Nephron progenitor cell (in vitro differentiated cells): ENCODE data around the gene CFAP251.

Source experiments
- DNase-seq: peaks from one replicate; pipeline ENCODE4 v3.0.0; 2021
- H3K27ac Mint-ChIP-seq: 2 replicates; pipeline ENCODE4 v1.8.0; 2021; ENCODE audit warnings: mild to moderate bottlenecking, moderate library complexity, mixed read lengths
- H3K27me3 Mint-ChIP-seq: 2 replicates; pipeline ENCODE4 v1.8.0; 2021; ENCODE audit warnings: mild to moderate bottlenecking, low read depth, mixed read lengths; ENCODE audit not compliant: poor library complexity
- H3K36me3 Mint-ChIP-seq: 2 replicates; pipeline ENCODE4 v1.8.0; 2021; ENCODE audit warnings: low read depth, mixed read lengths
- H3K4me1 Mint-ChIP-seq: 2 replicates; pipeline ENCODE4 v1.8.0; 2021; ENCODE audit warnings: mixed read lengths
- H3K4me3 Mint-ChIP-seq: 2 replicates; pipeline ENCODE4 v1.8.0; 2021; ENCODE audit warnings: mild to moderate bottlenecking, moderate library complexity, mixed read lengths
- H3K9me3 Mint-ChIP-seq: 2 replicates; pipeline ENCODE4 v1.8.0; 2021; ENCODE audit warnings: mild to moderate bottlenecking, moderate library complexity, mixed read lengths
- TF ChIP-seq, protein P1 (sequence below): fragments of 200-600 bp; sonication (generic); IDR thresholded peaks from 2 replicates; pipeline ENCODE4 v1.5.0; 2021; ENCODE audit warnings: antibody characterized with exemption

Gene CFAP251

DNA sequence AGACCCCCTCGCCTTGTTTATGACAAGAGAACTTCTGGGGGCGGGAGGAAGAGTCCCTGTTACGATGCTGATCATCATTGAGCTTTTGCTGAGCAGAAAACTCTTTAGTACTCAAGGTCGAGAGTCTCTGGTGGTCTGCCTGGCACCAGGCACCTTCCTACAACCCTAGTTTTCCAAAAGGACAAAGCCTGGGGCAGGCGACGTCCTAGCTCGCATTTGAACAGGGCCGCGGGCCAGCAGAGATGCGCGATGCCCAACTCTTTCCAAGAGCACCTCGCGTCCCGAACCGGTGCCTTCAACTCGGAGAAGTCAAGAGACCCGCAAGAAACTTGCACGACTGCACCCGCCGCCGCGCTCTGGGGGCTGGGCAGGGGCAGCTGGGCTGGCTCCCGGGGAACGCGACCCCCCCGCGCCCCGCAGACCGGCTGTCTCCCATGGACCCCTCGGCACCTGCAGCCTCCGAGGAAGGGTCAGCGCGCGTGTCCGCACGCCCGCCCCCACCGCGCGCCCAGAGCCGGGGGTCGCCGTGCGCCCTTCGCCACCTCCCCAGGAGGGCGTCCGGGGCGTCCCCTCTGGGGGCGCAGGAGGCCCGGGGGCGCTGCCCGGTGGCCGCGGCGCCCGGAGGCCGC lies 102.9 kb downstream of the CFAP251 start:
- Mint-ChIP-seq H3K4me3 (peak overlapping the region; percentile 95), H3K4me1 (peaks cover 21% of the 10 kb centered on the region), H3K27me3 (peaks cover 14% of the 10 kb centered on the region), H3K27ac (peak overlapping the region; percentile 97), H3K36me3 (peaks cover 34% of the 10 kb centered on the region), H3K9me3 (peaks cover 38% of the 10 kb centered on the region)
- TF ChIP-seq, protein P1, sequence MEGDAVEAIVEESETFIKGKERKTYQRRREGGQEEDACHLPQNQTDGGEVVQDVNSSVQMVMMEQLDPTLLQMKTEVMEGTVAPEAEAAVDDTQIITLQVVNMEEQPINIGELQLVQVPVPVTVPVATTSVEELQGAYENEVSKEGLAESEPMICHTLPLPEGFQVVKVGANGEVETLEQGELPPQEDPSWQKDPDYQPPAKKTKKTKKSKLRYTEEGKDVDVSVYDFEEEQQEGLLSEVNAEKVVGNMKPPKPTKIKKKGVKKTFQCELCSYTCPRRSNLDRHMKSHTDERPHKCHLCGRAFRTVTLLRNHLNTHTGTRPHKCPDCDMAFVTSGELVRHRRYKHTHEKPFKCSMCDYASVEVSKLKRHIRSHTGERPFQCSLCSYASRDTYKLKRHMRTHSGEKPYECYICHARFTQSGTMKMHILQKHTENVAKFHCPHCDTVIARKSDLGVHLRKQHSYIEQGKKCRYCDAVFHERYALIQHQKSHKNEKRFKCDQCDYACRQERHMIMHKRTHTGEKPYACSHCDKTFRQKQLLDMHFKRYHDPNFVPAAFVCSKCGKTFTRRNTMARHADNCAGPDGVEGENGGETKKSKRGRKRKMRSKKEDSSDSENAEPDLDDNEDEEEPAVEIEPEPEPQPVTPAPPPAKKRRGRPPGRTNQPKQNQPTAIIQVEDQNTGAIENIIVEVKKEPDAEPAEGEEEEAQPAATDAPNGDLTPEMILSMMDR, result no peak
- DNase-seq, result peak; percentile 53

- peaks cover 27% of the 10 kb centered on the region for H3K4me1 Mint-ChIP-seq
- peaks cover 34% of the 10 kb centered on the region for H3K36me3 Mint-ChIP-seq
- peaks cover 14% of the 10 kb centered on the region for H3K27me3 Mint-ChIP-seq
- peak; percentile 65 for DNase-seq
- H3K9me3 Mint-ChIP-seq, result peaks cover 38% of the 10 kb centered on the region
- H3K4me3 Mint-ChIP-seq, result peak within 1 kb of the TSS; percentile 95
- peak within 1 kb of the TSS; percentile 97 for H3K27ac Mint-ChIP-seq
- TF ChIP-seq, protein P1, result no peak
These were observed 103.5 kb downstream of the CFAP251 start, which contains the start of gene BCL7A for GRCh38 chr12:122021822-122022392. BCL7A (plus strand) TSS chr12:122021884; CDS start chr12:122022092, 208 bp downstream.

GRCh38 chr12:122022393-122023338 lies 104.3 kb downstream of the CFAP251 start:
- TF ChIP-seq, protein P1, result no peak
- Mint-ChIP-seq H3K27ac (peak overlapping the region; percentile 68), H3K4me1 (peaks cover 33% of the 10 kb centered on the region), H3K9me3 (peaks cover 30% of the 10 kb centered on the region), H3K27me3 (peaks cover 11% of the 10 kb centered on the region), H3K36me3 (peaks cover 30% of the 10 kb centered on the region), H3K4me3 (peak overlapping the region; percentile 90)
- DNase-seq, result peak; percentile 60

GRCh38 chr12:122023339-122024131 lies 105.1 kb downstream of the CFAP251 start:
- Mint-ChIP-seq H3K4me1 (peaks cover 42% of the 10 kb centered on the region), H3K4me3 (peak overlapping the region; percentile 90)

More at GRCh38 chr12:122023339-122024131, 105.1 kb downstream of the CFAP251 start:
- peak overlapping the region; percentile 68 for H3K27ac Mint-ChIP-seq
- H3K36me3 Mint-ChIP-seq, result peaks cover 24% of the 10 kb centered on the region
- DNase-seq, result peak; percentile 48
- TF ChIP-seq, protein P1, result no peak
- peaks cover 11% of the 10 kb centered on the region for H3K27me3 Mint-ChIP-seq
- H3K9me3 Mint-ChIP-seq, result peaks cover 23% of the 10 kb centered on the region
